ENCODE data around the gene PTDSS2.

The PTDSS2 gene

DNA sequence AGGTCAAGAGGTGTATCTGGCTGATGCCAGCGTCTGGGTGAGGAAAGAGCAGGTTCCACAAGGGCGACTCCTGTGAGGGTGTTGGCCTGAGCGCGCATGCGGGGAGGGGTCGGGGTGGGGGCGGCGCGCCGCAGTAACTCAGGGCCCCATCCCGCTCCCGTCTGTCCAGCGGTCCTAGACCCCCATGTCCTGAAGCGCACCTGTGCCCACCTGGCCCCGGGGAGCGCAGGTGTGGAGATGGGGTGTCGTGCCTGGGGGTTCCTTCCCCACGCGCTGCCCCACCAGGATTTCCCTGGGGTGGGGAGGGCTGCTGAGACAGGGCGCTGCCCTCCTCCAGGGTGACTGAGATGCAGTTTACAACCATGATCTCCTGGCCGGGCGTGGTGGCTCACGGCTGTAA lies 36.1 kb downstream of the PTDSS2 start:
- TF ChIP-seq EZH2phosphoT487 (IDR thresholded peaks at IDR 0.05; ENCODE audit: borderline replicate concordance) = no peak
- TF ChIP-seq, protein P1, sequence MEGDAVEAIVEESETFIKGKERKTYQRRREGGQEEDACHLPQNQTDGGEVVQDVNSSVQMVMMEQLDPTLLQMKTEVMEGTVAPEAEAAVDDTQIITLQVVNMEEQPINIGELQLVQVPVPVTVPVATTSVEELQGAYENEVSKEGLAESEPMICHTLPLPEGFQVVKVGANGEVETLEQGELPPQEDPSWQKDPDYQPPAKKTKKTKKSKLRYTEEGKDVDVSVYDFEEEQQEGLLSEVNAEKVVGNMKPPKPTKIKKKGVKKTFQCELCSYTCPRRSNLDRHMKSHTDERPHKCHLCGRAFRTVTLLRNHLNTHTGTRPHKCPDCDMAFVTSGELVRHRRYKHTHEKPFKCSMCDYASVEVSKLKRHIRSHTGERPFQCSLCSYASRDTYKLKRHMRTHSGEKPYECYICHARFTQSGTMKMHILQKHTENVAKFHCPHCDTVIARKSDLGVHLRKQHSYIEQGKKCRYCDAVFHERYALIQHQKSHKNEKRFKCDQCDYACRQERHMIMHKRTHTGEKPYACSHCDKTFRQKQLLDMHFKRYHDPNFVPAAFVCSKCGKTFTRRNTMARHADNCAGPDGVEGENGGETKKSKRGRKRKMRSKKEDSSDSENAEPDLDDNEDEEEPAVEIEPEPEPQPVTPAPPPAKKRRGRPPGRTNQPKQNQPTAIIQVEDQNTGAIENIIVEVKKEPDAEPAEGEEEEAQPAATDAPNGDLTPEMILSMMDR (conservative IDR thresholded peaks at IDR 0.05; ENCODE audit: low read length) = no peak

DNA sequence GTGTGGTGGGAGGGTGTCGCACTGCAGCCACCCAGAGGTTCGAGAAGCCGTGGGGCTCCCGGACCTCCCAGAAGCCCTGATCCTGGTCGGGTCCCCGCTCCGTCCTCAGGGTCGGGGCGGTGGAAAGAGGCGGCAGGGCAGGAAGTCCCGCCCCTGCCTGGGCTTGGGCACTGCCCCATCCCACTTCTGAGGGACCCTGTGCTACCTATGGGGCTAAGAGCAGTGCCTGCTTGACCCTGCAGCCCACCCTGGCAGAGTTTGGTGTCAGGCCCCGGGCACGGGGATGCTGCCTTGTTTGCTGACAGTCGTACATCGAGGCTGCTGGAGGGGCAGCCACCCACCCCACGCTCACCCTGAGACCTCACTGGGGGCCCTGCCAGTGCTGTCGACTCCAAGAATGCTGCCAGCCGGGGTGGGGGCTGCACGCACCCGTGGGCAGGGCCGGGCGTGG lies 37.5 kb downstream of the PTDSS2 start:
- no peak overlapping the region for H3K9ac ChIP-seq (ENCODE audit: low read depth, low read length, poor library complexity, severe bottlenecking)
- no peak for TF ChIP-seq EZH2phosphoT487 (IDR thresholded peaks at IDR 0.05; ENCODE audit: borderline replicate concordance)
- TF ChIP-seq, protein P1 (conservative IDR thresholded peaks at IDR 0.05; ENCODE audit: low read length) = no peak
- H3K4me2 ChIP-seq (ENCODE audit: low read depth, low read length, poor library complexity, severe bottlenecking) = no peak overlapping the region
- H3K4me3 ChIP-seq (ENCODE audit: low read length, poor library complexity, severe bottlenecking) = no peak overlapping the region
- no peaks in the 10 kb centered on the region for H3K4me1 ChIP-seq (ENCODE audit: insufficient read depth, low read length, poor library complexity, severe bottlenecking)
- H3K79me2 ChIP-seq (ENCODE audit: insufficient read depth, low read length) = no peaks in the 10 kb centered on the region
- H3K27me3 ChIP-seq (ENCODE audit: insufficient read depth, low read length, poor library complexity, severe bottlenecking) = no peaks in the 10 kb centered on the region
- no peaks in the 10 kb centered on the region for H4K20me1 ChIP-seq (ENCODE audit: insufficient read depth, low read length, poor library complexity, severe bottlenecking)
- no peaks in the 10 kb centered on the region for H3F3A ChIP-seq (ENCODE audit: low read depth)
- no peaks in the 10 kb centered on the region for H3K9me3 ChIP-seq (ENCODE audit: insufficient read depth, low read depth, low read length)
- peaks cover 13% of the 10 kb centered on the region; the same call in 1 of the 2 replicates for H3K36me3 ChIP-seq (ENCODE audit: insufficient read depth, low read length)
- H2AFZ ChIP-seq (ENCODE audit: low read length) = no peak overlapping the region
- no peaks in the 10 kb centered on the region for H3K9me2 ChIP-seq (replicated peaks; ENCODE audit: low read depth, low read length)

More for the DNA sequence above, 36.1 kb downstream of the PTDSS2 start:
- Histone ChIP-seq H3K27me3 (ENCODE audit: insufficient read depth, low read length, poor library complexity, severe bottlenecking) (no peaks in the 10 kb centered on the region), H2AFZ (ENCODE audit: low read length) (no peak overlapping the region), H3K79me2 (ENCODE audit: insufficient read depth, low read length) (no peaks in the 10 kb centered on the region), H3K4me3 (ENCODE audit: low read length, poor library complexity, severe bottlenecking) (no peak overlapping the region), H3F3A (ENCODE audit: low read depth) (no peaks in the 10 kb centered on the region), H3K9me2 (replicated peaks; ENCODE audit: low read depth, low read length) (no peaks in the 10 kb centered on the region), H3K9me3 (ENCODE audit: insufficient read depth, low read depth, low read length) (no peaks in the 10 kb centered on the region), H3K4me1 (ENCODE audit: insufficient read depth, low read length, poor library complexity, severe bottlenecking) (no peaks in the 10 kb centered on the region), H3K36me3 (ENCODE audit: insufficient read depth, low read length) (peaks cover 13% of the 10 kb centered on the region; the same call in 1 of the 2 replicates), H3K4me2 (ENCODE audit: low read depth, low read length, poor library complexity, severe bottlenecking) (no peak overlapping the region), H4K20me1 (ENCODE audit: insufficient read depth, low read length, poor library complexity, severe bottlenecking) (no peaks in the 10 kb centered on the region), H3K9ac (ENCODE audit: low read depth, low read length, poor library complexity, severe bottlenecking) (no peak overlapping the region)

DNA sequence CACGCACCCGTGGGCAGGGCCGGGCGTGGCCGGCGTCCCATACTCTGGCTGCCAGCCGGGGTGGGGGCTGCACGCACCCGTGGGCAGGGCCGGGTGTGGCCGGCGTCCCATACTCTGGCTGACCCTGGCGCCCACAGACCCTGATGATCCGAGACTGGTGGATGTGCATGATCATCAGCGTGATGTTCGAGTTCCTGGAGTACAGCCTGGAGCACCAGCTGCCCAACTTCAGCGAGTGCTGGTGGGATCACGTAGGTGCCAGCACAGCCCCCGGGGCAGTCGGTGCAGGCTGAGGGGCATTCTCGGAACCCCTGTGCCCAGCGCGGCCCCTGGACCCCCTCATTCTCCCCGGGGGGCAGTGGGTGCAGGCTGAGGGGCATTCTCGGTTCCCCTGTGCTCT lies 38.0 kb downstream of the PTDSS2 start:
- Histone ChIP-seq H3F3A (ENCODE audit: low read depth) (no peaks in the 10 kb centered on the region), H3K79me2 (ENCODE audit: insufficient read depth, low read length) (no peaks in the 10 kb centered on the region), H3K27me3 (ENCODE audit: insufficient read depth, low read length, poor library complexity, severe bottlenecking) (no peaks in the 10 kb centered on the region), H3K9me2 (replicated peaks; ENCODE audit: low read depth, low read length) (no peaks in the 10 kb centered on the region), H4K20me1 (ENCODE audit: insufficient read depth, low read length, poor library complexity, severe bottlenecking) (no peaks in the 10 kb centered on the region), H3K9me3 (ENCODE audit: insufficient read depth, low read depth, low read length) (no peaks in the 10 kb centered on the region), H2AFZ (ENCODE audit: low read length) (no peak overlapping the region), H3K4me2 (ENCODE audit: low read depth, low read length, poor library complexity, severe bottlenecking) (no peak overlapping the region), H3K36me3 (ENCODE audit: insufficient read depth, low read length) (peaks cover 17% of the 10 kb centered on the region; the same call in 1 of the 2 replicates), H3K9ac (ENCODE audit: low read depth, low read length, poor library complexity, severe bottlenecking) (no peak overlapping the region), H3K4me3 (ENCODE audit: low read length, poor library complexity, severe bottlenecking) (no peak overlapping the region), H3K4me1 (ENCODE audit: insufficient read depth, low read length, poor library complexity, severe bottlenecking) (no peaks in the 10 kb centered on the region)
- no peak for TF ChIP-seq EZH2phosphoT487 (IDR thresholded peaks at IDR 0.05; ENCODE audit: borderline replicate concordance)
- TF ChIP-seq, protein P1 (conservative IDR thresholded peaks at IDR 0.05; ENCODE audit: low read length) = no peak
